Heart left ventricle (tissue), 16 donors: Measurements from ENCODE around the gene BAZ1B. TPM values are rescaled to one million over a fixed set of nuclear protein-coding genes. Genes with fewer than 3 reads are reported as not detected.
"Not testable (repeated sequence)": the region's sequence is repeated elsewhere in the genome, so short reads cannot be mapped to it uniquely, and the experiment has no call there.

Source experiments
- ATAC-seq, 4 donors: fragments of 200-7000 bp; cut with Tn5 transposase; one replicate each; pipeline ENCODE4 v1.9.1; 2020 to 2022; ENCODE audit warnings: moderate library complexity in 4 of 4, mild to moderate bottlenecking in 3 of 4, moderate number of reproducible peaks in 1 of 4
- DNase-seq, 5 donors: peaks; one replicate each; pipeline ENCODE4 v3.0.0-alpha.2; 2020
- H3K27ac ChIP-seq, 12 donors: fragments of 200-600 bp; sonication (generic) in 4 of 12; one replicate each; pipeline versions ENCODE4 v1.5.0 to v1.8.0; 2016 to 2022; ENCODE audit warnings: mild to moderate bottlenecking in 2 of 12
- H3K27me3 ChIP-seq, 9 donors: fragments of 200-600 bp; sonication (generic) in 2 of 9; one replicate each; pipeline versions ENCODE4 v1.5.1 to v1.8.0; 2016 to 2022; ENCODE audit warnings: mild to moderate bottlenecking in 3 of 9
- H3K36me3 ChIP-seq, 9 donors: fragments of 200-600 bp; sonication (generic) in 2 of 9; one replicate each; pipeline versions ENCODE4 v1.5.0 to v1.8.0; 2018 to 2022; ENCODE audit warnings: mild to moderate bottlenecking in 2 of 9
- H3K4me1 ChIP-seq, 12 donors: fragments of 200-600 bp; sonication (generic) in 4 of 12; one replicate each; pipeline versions ENCODE4 v1.5.0 to v1.8.0; 2016 to 2022; ENCODE audit warnings: mild to moderate bottlenecking in 3 of 12
- H3K4me3 ChIP-seq, 12 donors: fragments of 200-600 bp; sonication (generic) in 4 of 12; one replicate each; pipeline versions ENCODE4 v1.5.0 to v1.8.0; 2017 to 2022; ENCODE audit warnings: mild to moderate bottlenecking in 9 of 12, moderate library complexity in 4 of 12
- H3K9me3 ChIP-seq, 12 donors: fragments of 200-600 bp; sonication (generic) in 4 of 12; one replicate each; pipeline versions ENCODE4 v1.5.0 to v1.8.0; 2016 to 2022; ENCODE audit warnings: mild to moderate bottlenecking in 1 of 12
- CTCF ChIP-seq, 12 donors: fragments of 200-600 bp; sonication (generic) in 4 of 12; IDR thresholded peaks; one replicate each; pipeline versions ENCODE4 v1.5.0 to v1.8.0; 2018 to 2022; ENCODE audit warnings: antibody characterized with exemption in 12 of 12, mild to moderate bottlenecking in 5 of 12
- POLR2A ChIP-seq, 2 donors: fragments of 450-650 bp; IDR thresholded peaks; one replicate each; pipeline ENCODE4 v1.6.1; 2017; ENCODE audit warnings: antibody characterized with exemption in 2 of 2, mild to moderate bottlenecking in 2 of 2, moderate library complexity in 2 of 2
- WGBS, 4 donors: extraction: QIAGEN DNeasy Blood & Tissue Kit in 2 of 4; methylation state at CpG; one replicate each; pipeline versions ENCODE4 v1.1.5 to v1.1.7; 2013 to 2018; 5-methylcytosine and 5-hydroxymethylcytosine counted together
- intact Hi-C, 10 donors: fragments of 100-400 bp; cut with DNase I; formaldehyde crosslinking; loops; one replicate each; pipeline versions ENCODE4 v1.11.1 to v1.14.2; 2022
- polyA plus RNA-seq, 2 donors: library from polyadenylated mRNA; stranded (reverse); fragments of 200-250 nt; gene quantifications; one replicate each; pipeline ENCODE4 v1.2.3, GENCODE V29; 2013
- total RNA-seq, 9 donors: library from RNA; depleted of rRNA in 2 of 9; stranded (reverse); fragments of >200 nt in 2 of 9; fragmentation: NEBNext Ultra II Directional in 3 of 9; extraction: Animal tissue kit (Norgen Biotek cat#: 25700) in 3 of 9; gene quantifications; one replicate each; pipeline versions ENCODE4 v1.1.0 to v1.2.4, GENCODE V29; 2016 to 2023
- donor health status: ischemic (EF 13 %, LVEDD 7.1; RV severe dilation, severe dysfunction).
- donor health status: healthy with polysubstance abuse.
- donor health status: DM: no; HTN: yes; CAD: no.
- donor health status: DM: no; HTN: no; CAD: no.
- donor health status: ischemic (EF 25% LVEDD 6.9; RV normal size, moderate dysfunction).
- donor health status: ischemic (EF 25% LVEDD 5.7; RV mildly dilated, moderate dysfunction).
- donor health status: healthy.
- donor health status: DM: yes; HTN: yes; CAD: no.
- donor health status: ischemic (EF 35%, LVEDD 5.7; RV mildly dilated, moderate dysfunction).
- donor health status: nonischemic (EF 11% LVEDD 7.7; RV severe dilation, severe dysfunction).
- donor health status: DM: yes; HTN: yes; CAD: no.
- donor health status: PGD.
- donor health status: ischemic (EF 29% LVEDD 5.4; RV normal size, mild dysfunction).
- donor health status: nonischemic (EF 23%, LVEDD 6.1; RV moderate dilation, normal function).

Gene BAZ1B
- total and polyA plus RNA-seq, 11 donors, result 19.0 to 45.0 (median 37.4) TPM

- Histone ChIP-seq H3K36me3 (no peaks in the 10 kb centered on the region), H3K9me3 (no peaks in the 10 kb centered on the region), H3K4me1 (no peaks in the 10 kb centered on the region), H3K27me3 (no peaks in the 10 kb centered on the region), H3K27ac (no peak overlapping the region), H3K4me3 (no peak overlapping the region)
- no peak for TF ChIP-seq CTCF (IDR thresholded peaks at IDR 0.05)
- DNase-seq, result peak in 1 of 5 donors; percentile 12
- ATAC-seq, result no peak
- 63 to 79% (median 79%) methylated on average over 6 to 8 of the region's 8 CpGs for WGBS, 4 donors
- intact Hi-C loops, result no loop called here
Observed at GRCh38 chr7:73418113-73418703, 103.9 kb downstream of the BAZ1B start.

GRCh38 chr7:73410541-73411131 is 111.5 kb downstream of the BAZ1B start:
- intact Hi-C loops, H3K9me3 ChIP-seq, H3K36me3 ChIP-seq, H3K4me1 ChIP-seq, H3K27me3 ChIP-seq: not testable (repeated sequence)
- ATAC-seq (peak; percentile 37 to 84 (median 79)), DNase-seq (peak in 3 of 5 donors; percentile 49 to 70 (median 55))
- H3K4me3 ChIP-seq, result peak overlapping the region in 2 of 12 donors; percentile 8 to 19
- H3K27ac ChIP-seq, result peak overlapping the region in 4 of 12 donors; percentile 17 to 48 (median 36)
- 32 to 70% (median 37%) methylated on average over 2 to 15 of the region's 15 CpGs for WGBS, 4 donors

- H3K9me3 ChIP-seq, H3K4me1 ChIP-seq, H3K27me3 ChIP-seq, H3K4me3 ChIP-seq, DNase-seq, H3K27ac ChIP-seq, H3K36me3 ChIP-seq, ATAC-seq, intact Hi-C loops: not testable (repeated sequence)
- 76 to 98% (median 92%) methylated on average over 2 to 3 of the region's 3 CpGs for WGBS, 4 donors
Observed at GRCh38 chr7:73404860-73405259, 117.2 kb downstream of the BAZ1B start.

- H3K4me3 ChIP-seq, result peak overlapping the region in 7 of 12 donors; percentile 11 to 44 (median 30)
- peak; percentile 42 to 96 (median 84) for ATAC-seq
- intact Hi-C loops, result not testable (repeated sequence)
Observed at GRCh38 chr7:73399185-73400050, 122.7 kb downstream of the BAZ1B start.

GRCh38 chr7:73397521-73398281 is 124.4 kb downstream of the BAZ1B start:
- Histone ChIP-seq H3K9me3 (no peaks in the 10 kb centered on the region), H3K27ac (no peak overlapping the region), H3K27me3 (no peaks in the 10 kb centered on the region), H3K4me3 (peak overlapping the region in 9 of 12 donors; percentile 8 to 31 (median 28)), H3K36me3 (no peaks in the 10 kb centered on the region), H3K4me1 (peaks cover 0 to 10% (median 0%) of the 10 kb centered on the region in 12 donors)
- 49 to 62% (median 53%) methylated on average over 14 of the region's 14 CpGs for WGBS, 4 donors
- no peak for TF ChIP-seq POLR2A (IDR thresholded peaks at IDR 0.05)
- no peak for TF ChIP-seq CTCF (IDR thresholded peaks at IDR 0.05)
- ATAC-seq (no peak), DNase-seq (no peak)
- intact Hi-C loops, result no loop called here

More at GRCh38 chr7:73399185-73400050, 122.7 kb downstream of the BAZ1B start:
- WGBS, 4 donors, result 37 to 53% (median 46%) methylated on average over 8 to 19 of the region's 19 CpGs
- not testable (repeated sequence) for H3K9me3 ChIP-seq, H3K36me3 ChIP-seq, H3K27ac ChIP-seq, H3K4me1 ChIP-seq, H3K27me3 ChIP-seq
- DNase-seq, result peak; percentile 69 to 92 (median 77)
